Stimulated activated CD8-positive, alpha-beta memory T cell treated with anti-CD3 and anti-CD28 coated beads, Interleukin-12 subunit alpha, Interleukin-12 subunit beta, amount 100 ng/mL, for 4 hours (primary cell): ENCODE measurements around the gene BUB3.

Experiments used
- DNase-seq: peaks from one replicate; pipeline ENCODE4 v3.0.0-alpha.2; 2020; ENCODE audit warnings: low read depth

BUB3 gene

DNA sequence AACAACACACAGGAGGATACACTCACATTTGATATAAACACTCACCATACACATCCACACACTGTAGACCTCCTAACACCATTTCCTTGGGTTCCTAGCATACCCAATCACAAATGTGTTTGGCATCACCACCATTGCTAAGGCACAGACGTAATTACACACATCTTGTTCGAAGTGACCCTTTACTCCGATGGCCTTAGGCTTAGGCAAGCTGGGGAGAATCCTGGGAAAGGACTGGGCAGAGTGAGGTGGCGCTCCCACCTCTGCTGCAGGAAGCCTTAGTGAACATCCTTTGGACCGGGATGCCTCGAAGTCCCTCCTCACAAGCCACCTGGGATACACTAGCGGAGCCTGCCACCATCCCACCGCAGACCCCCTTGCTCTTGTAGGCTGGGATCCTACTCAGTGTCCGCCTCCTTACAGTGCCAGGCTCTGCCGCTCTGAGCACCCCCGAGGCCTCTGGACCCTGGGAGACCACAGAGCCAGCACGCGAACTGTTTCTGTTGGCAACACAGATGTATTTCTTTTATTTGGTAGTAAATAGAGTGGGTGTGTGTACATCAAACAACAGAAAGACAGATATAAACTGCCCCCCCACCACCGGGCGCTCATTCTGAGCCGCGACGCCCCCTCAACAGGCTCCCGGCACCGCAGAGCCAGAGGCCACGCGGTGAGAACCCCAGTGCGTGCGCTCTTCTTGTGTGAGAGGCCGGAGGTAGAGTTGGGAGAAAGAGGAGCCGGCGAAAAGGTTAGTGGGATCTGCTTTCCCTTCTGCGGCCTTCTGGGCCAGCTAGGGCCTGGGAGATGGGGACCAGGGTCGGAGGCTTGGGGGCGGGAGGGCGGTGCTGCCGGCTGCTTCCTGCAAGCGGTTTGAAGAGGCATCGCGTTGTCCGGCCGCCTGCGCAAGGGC is 12.2 kb upstream of the BUB3 start:
- no peak for DNase-seq

DNA sequence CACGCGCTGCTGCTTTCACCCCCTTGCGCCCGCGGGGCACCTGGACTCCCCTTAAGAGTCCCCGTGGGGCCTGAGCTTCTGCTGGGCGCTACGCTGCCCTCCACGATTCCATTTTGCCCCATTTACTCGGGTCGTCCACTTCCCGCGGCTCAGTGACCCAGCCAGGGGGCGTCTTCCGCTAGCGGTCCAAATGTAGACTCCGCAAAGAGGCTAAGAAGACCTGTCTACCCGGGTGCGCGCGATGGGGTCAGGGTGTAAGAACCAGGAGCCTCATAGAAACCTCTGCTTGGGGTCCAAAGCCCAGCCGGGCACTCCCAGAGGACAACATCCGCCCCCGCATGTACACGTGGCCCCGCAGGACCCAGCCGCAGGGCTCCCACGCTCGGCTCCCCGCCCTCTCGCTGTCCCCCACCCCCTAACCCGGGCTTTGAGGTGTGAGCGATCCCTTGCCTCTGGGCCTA is 11.5 kb upstream of the BUB3 start:
- no peak for DNase-seq

DNA sequence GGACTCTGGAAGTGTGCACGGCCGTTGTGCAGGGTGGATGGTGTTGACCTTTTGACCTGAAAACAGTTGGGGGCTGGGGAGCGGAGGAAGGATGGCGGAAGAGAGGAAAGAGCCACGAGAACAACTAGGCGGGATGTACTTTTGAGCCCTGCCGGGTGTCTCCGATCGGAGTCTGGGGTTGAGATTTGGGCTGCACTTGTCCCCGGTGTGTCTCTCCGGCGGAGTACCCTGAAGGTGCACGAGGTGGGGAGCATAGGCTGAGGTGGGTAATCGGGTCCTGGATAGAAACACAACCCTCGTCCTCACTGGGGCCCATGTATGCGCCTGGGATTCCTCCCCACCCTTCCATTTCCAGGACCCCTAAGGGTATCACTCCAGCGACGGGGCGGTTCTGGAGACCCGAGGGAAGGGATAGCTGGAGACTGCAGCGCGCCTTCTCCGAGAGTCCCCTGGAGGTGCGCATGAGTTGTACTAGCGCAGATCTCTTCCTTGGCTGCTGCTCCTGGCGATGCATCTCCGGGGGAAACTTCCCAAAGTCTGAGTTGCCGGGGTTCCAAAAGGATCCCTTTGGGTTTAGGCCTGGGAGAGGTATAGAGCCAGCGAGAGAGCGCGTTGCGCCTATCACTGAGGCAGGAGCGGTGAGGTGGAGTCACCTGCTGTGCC is 10.9 kb upstream of the BUB3 start:
- no peak for DNase-seq

DNA sequence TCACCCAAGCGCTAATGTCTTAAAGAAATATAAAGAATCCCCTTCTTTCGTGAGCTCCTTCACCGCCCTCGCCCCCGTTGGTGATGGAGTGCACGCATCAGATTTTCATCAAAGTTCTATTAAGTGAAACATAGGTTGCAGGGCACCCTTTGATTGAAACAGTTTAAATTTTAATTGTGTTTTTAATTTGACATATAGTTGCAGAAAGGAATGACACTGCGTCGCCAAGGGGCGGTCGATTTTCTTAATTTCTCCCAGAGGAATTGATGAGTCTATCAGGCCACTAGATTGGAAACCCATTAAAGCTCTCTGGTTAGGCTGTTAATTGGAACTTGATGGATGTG is 10.4 kb upstream of the BUB3 start:
- no peak for DNase-seq

DNA sequence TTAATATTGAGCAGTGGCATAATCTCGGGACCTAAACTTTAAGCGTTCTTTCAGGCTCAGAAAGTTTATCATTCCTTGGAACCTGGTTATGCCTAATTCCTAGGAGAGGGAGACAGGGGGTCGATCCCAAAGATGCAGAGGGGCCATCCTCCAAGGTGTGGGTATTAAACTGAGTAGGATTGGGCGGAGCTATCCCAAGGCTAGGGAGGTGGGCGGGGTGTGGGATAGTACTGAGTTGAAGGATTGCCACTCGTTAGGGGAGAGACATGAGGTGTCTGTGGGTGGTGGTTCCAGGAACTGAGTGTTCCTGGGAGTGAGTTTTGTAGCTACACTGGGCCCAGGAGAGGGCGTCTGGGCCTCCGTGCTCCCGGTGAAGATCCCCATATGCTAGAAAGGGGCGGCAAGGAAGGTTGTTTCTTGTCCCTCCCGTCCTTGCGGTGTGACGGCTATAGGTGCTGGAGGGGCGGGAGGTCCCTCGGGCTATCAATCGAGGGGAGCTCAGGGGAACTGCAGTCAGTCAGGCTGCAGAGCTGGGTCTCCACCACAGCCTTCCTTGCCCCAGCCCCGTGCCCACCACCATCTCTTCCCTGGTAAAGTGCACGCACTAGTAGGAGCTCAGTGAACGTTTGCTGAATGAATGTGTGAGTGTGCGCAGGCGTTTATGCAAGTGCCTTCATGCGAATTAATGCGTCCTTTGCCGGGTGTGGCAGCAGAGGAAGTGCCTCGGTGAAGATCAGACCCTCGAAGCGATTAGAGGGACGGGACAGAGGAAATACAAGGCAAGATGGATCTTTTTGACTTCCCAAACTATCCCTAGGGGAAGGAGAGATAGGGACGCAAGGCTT is 9.3 kb upstream of the BUB3 start:
- DNase-seq, result no peak

DNA sequence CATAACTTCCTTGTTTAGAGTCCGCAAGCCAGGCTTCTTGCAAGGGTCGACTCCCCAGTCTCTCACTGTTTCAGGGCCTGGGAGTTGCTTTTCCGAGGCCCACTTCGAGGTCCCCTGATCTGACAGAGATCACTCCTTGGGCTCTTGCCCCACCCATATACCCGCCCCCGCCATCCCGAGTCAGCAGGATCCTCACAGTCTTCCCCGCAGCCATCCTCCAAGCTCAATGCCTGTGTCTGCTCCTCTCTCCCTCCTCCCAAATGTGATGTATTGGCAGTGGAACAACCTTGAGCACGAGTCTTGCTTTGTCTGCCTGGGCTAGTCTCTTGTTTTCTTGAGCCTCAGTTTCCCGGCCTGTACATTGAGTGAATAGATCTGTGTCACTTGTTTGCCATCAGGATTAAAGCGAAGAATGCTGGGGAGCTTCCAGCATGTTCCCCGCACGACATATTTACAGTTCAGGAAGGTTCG is 8.6 kb upstream of the BUB3 start:
- no peak for DNase-seq

DNA sequence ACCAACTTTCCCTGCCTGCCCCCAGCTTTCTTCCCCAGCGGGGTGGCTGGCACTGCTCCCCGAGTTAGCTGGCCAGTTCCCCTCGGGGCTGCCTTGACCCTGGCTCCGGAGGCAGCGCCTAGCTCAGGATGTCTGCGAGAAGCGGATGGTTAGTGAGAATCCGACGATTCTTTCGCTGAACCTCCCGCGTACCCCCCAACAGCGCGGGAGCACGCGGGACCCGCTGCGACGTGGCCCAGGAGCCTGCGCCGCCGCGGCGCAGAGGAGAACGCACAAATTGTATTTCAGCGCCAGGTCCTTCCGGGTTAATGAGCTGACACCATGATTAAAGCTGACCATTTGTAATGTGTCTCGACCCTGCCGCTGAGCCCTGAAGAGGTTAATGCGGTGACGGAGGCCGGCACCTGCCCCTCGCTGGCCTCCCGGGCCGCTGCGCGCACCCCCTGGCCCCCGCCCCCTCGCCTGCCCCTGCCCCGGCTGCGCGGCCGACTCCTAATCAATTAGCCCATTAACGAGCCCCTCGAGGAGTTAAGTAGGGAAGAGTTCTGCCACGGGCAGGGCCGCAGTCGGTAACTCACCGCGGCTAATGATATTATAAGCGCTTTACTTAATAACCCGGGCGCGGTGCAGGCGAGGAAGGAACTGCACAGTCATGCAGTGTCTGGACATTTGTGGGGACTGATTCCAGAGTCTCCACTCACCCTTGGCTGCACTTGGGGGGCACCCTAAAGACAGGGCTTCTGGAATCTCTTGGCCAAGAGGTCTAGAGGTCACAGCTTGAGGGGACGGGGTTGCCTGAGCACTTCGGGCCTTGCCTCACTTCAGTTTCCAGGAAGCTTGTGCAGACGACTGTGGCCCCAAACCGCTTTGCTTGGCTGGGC is 7.9 kb upstream of the BUB3 start:
- no peak for DNase-seq

DNA sequence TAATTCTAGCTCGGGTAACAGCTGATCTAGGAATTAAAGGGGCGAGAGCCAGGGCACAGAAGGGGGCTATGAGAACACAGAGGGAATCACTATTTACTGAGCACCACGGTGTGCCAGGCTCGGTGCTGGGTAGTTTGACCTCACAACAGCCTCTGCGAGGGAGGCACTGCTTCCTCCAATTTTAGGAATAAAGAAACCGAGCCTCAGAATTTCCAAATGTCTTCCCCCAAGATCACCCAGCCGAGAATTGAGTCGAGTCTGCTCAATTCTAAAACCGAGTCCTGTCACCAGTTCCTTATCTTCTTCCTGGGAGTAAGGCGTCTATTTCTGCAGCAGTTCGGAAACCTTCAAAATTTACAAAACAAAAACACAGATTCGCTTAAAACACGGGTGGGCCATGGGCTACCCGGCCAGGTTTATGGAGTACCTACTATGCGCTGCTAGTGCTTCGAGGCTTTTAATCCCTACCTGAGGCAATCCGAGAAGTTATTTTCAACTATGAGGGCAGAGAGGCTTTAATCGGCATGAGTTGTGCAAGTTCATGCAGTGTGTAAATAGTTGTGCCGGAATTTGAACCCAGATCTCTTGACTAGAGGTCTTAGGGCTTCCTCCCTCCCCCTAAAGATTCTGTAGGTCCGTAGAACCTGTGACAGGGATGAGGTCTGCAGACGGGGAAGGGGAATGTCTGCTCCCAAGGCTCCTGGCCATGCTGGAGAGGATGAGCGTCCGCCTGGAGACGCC is 7.1 kb upstream of the BUB3 start:
- DNase-seq, result no peak

DNA sequence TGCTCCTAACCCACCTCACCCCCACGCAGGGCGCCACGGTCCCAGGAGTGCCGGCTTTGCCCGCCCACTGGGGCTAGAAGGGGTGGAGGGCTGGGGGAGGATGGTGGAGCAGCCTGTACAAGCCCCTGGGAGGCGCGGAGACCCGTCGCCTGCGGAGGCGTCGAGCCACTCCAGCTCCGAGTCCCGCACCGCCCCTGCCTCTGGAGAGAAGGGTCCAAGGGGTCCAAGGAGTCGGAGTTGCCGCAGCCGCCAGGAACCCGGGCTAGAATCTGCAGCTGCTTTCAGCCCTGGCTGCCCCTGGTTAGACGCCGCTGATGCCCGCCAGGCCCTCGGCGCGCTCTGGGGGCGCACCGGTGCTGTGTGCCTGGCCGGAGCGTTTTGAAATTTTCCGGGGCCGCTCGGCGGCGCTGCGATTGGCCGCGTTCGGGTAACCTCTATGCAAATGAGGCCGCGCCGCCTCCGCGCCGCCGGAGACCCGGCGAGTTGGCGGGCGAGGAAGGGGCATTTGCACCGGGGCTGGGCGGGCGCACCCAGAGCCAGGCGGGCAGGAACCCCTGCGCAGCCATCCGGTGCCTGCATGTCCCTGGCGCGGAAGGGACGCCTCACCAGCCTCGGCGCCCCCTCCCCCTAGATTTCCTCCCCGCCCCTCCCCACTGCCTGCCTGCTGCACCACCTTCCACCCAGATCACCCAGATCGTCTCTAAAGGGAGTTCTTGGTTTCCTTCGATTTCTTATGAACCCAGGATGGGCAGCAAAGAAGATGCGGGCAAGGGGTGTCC is 6.4 kb upstream of the BUB3 start, which contains the start of gene HMX2:
HMX2 (plus strand) TSS at position 502 of the 779 bp plus-strand sequence; CDS start at position 745, 243 bp downstream.
- DNase-seq, result no peak

DNA sequence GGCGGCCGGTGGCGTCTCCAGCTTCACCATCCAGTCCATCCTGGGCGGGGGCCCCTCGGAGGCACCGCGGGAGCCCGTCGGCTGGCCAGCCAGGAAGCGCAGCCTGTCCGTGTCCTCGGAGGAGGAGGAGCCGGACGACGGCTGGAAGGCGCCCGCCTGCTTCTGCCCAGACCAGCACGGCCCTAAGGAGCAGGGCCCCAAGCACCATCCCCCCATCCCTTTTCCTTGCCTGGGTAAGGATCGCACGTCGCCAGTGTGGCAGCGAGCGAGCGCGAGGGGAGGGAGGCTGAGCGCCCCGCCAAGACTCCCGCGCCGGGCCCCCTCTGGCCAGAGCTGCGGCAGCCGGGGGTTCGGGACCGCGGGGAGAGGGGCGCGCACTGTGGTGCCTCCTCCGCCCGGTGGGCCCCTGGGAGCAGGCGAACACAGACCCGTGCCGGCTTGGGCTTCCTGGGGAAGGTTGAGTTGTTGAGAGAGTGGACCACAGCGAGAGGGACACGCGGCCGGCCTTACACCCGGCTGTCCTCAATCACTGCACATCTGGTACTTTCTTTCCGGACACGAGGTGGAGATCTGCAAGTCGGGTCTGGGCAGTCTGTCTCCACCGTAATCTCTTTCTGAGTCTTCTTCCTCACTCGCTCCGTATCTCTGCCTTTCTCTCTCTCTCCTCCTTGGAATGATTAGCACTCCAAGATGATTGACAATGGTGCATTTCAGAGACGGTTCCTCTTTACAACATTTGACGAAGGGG is 5.6 kb upstream of the BUB3 start:
- no peak for DNase-seq

DNA sequence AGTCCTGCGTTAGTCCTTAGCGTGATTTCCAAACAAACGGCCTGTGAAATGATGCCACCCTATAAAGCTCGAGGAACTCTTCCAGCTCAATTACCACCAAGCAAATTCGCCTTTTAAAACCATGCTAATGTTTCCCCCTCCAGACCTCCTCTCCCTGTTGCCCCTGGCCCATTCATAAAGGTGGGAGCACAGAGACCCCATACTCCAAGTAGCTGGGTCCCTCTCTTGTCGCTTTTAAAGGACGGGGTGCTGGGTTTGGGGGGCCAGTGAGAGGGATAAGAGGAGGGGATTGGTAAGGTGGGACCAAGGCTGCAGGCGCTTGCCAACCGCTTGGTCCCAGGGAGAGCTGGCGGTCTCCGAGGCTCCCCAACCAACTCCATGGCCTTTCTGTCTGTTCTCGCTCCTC is 5.0 kb upstream of the BUB3 start:
- DNase-seq, result no peak

DNA sequence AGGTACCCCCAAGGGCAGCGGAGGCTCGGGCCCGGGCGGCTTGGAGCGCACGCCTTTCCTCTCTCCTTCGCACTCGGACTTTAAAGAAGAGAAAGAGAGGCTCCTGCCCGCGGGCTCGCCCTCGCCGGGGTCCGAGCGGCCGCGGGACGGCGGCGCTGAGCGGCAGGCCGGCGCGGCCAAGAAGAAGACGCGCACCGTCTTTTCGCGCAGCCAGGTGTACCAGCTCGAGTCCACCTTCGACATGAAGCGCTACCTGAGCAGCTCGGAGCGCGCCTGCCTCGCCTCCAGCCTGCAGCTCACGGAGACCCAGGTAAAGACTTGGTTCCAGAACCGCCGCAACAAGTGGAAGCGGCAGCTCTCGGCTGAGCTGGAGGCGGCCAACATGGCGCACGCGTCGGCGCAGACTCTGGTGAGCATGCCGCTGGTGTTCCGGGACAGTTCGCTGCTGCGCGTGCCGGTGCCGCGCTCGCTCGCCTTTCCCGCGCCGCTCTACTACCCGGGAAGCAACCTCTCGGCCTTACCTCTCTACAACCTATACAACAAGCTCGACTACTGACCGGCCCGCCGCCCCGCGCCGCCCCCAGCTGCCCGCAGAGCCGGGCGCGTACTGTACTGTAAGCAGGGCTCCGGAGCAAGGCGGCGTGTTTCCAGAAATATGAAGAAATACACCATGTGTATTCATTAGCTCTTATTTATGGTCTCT is 4.5 kb upstream of the BUB3 start:
- no peak for DNase-seq

DNA sequence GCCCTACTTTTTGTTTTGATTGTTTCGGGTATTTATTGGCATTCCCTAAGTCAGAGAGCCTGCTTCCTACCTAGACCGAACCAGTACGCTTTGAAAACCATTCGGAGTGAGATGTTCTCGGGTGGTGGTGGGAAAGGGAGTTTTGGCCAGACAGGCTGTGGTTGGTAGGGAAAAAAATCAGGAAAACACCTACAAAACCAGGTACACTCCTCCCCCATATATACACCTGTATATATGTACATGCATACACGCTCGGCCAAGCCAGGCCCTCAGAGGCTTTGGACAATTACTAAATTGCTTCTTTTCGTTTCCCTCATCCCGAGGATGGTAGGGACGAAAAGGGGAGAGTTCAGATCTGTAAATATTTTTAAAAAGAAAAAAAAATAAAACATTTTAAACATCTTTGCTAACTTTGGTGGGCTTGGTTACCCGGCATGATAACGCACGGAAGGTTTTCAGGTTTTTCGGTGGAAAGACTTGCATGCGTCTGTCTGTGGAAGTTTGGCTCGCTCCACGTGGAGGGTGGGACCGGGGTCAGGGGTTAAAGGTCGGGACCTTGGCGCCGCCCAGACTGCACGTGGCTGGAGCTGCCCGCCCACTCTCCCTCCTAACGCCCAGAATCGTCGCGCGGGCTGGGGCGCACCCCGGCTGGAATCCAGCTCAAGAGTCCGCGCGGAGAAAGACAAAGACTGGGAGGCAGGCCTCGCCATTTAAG is 3.8 kb upstream of the BUB3 start:
- no peak for DNase-seq

DNA sequence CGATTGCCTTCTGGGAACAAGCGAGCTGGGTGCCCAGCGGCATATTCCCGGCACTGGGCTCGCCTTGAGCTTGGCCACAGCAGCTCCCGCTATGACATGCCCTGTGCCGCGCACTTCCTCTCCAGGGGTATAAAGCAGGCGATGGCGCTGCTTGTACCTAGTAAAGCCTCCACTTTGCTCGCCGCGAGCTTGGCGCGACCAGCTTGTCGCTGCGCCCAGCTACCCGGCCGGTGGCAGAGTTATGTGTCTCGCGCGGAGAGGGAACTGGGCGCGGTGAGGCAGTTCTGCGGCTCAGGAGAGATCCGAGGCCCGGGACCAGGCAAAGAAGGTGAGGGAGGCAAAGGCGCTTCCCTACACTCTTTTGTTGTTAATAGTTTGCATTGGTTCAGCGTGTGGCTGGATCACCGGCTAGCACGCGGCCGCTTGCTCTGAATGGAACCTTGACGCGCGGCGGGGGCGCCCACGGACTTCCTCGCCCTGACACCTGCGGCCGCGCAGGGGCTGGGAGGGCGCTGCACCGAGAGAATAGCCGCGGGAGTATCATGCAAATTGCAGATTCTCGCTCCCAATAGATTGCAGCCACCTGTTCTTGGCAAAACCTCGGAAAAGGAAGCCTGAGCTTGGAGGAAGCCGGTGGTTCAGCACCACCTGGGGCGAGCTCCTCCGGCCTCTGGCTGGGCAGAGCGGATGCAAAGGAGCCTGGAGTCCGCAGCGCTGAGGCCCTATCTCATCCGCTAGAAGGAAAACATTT is 3.0 kb upstream of the BUB3 start:
- DNase-seq, result no peak

DNA sequence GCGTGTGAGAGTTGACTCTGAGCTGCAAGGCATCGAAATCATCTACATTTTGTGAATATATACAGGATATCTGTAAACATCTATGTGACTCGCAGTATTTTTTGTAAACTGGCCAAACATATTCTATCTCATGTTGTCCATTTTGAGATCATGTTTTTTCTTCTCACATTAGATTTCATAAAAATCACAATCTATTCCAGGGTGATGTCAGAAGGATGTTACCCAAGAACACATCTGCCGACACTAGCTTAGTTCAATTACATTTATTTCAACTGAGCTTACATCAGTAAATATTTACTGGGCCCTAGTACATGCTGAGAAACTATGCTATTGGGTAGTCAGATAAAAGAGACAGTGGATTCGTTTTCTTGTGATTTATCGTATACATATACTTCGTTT is 2.5 kb upstream of the BUB3 start:
- DNase-seq, result no peak

DNA sequence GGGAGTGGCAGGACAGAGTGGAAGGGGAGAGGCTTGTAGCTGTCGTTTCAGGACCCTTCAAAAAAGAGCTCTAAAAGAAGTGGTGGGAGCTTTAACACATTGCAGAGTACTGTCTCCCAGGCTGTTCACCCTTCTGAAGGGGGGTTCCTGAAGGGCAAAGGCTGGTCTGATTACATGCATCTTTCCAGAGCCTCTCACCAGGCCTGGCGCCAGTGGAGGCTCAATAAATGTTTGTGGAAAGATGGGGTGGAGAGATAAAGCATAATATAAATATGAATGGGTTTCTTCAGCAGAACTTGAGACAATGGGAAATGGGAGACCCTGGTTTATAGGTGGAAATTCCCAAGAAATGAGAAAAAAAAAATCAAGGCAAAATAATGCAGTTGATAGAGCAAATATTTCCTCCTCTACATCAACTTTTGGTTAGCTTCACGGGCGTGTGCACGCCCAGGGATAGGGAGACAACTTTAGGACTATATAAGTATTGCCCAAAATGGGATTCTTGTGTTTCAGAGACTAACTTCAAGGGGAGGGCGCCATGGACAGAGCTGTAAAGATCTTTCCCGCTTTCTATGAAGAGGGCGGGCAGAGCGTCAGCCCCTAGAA is 613 bp upstream of the BUB3 start:
- DNase-seq, result no peak
